ENCODE measurements around the gene MRPL53. TPM values are rescaled to one million over a fixed set of nuclear protein-coding genes. Genes with fewer than 3 reads are reported as not detected.

MRPL53 gene
- total and polyA plus RNA-seq, 2 of the 13 experiments (the other 11 are each of a cell fraction or from before 2014, with no cell fraction given): 34.3 to 51.9 TPM

GRCh38 chr2:74497777-74498499, 25.5 kb upstream of the MRPL53 start (continued):
- TF ChIP-seq ZZZ3 (CRISPR knock-in tag; IDR thresholded peaks at IDR 0.05; ENCODE audit: borderline replicate concordance) (no peak), SPEN (CRISPR knock-in tag; IDR thresholded peaks at IDR 0.05; ENCODE audit: low read depth) (peak; percentile 51; the same call in 1 of the 2 replicates), KDM1A (CRISPR knock-in tag; IDR thresholded peaks at IDR 0.05) (no peak), BCL3 (CRISPR knock-in tag; IDR thresholded peaks at IDR 0.05) (no peak), ZNF235 (CRISPR knock-in tag; IDR thresholded peaks at IDR 0.05; ENCODE audit: borderline replicate concordance) (no peak), LRRFIP1 (CRISPR knock-in tag; conservative IDR thresholded peaks at IDR 0.05) (no peak), SP2 (CRISPR knock-in tag; IDR thresholded peaks at IDR 0.05) (no peak), ISL2 (CRISPR knock-in tag; IDR thresholded peaks at IDR 0.05) (0 out of 2 replicates have a peak, but pooled peaks have one; percentile 18), GABPA (IDR thresholded peaks at IDR 0.05; ENCODE audit: low read depth, low read length) (no peak), GABPA (CRISPR knock-in tag; IDR thresholded peaks at IDR 0.05; ENCODE audit: low read depth) (peak; percentile 41), EP300 (IDR thresholded peaks at IDR 0.05; ENCODE audit: low read depth in 2 of 2, low read length in 2 of 2) (no peak), EP300 (CRISPR knock-in tag; IDR thresholded peaks at IDR 0.05; ENCODE audit: borderline replicate concordance) (0 out of 2 replicates have a peak, but pooled peaks have one; percentile 16), MED1 (CRISPR knock-in tag; IDR thresholded peaks at IDR 0.05) (no peak), CSRNP1 (CRISPR knock-in tag; IDR thresholded peaks at IDR 0.05) (peak; percentile 84; the same call in 1 of the 2 replicates), ZNF549 (CRISPR knock-in tag; IDR thresholded peaks at IDR 0.05) (no peak), NAIF1 (CRISPR knock-in tag; IDR thresholded peaks at IDR 0.05; ENCODE audit: borderline replicate concordance) (peak; percentile 100), ZNF7 (CRISPR knock-in tag; IDR thresholded peaks at IDR 0.05) (no peak), IRF2 (CRISPR knock-in tag; IDR thresholded peaks at IDR 0.05) (no peak), MLX (CRISPR knock-in tag; IDR thresholded peaks at IDR 0.05) (no peak), ZNF136 (CRISPR knock-in tag; IDR thresholded peaks at IDR 0.05; ENCODE audit: low read depth) (no peak), RAD21 (CRISPR knock-in tag; IDR thresholded peaks at IDR 0.05) (no peak; the same call in 1 of the 2 replicates), ZNF280D (CRISPR knock-in tag; IDR thresholded peaks at IDR 0.05) (no peak)

Measured in HepG2 (cell line).